NCI-H2107 treated with DMSO at 0.1 percent for 48 hours (cell line): Measurements from ENCODE around the gene PRKCB.

Source experiments
- DNase-seq: peaks from one replicate; lab custom pipeline; 2025; ENCODE audit not compliant: unreplicated experiment; lab: John Stamatoyannopoulos, UW

PRKCB gene

DNA sequence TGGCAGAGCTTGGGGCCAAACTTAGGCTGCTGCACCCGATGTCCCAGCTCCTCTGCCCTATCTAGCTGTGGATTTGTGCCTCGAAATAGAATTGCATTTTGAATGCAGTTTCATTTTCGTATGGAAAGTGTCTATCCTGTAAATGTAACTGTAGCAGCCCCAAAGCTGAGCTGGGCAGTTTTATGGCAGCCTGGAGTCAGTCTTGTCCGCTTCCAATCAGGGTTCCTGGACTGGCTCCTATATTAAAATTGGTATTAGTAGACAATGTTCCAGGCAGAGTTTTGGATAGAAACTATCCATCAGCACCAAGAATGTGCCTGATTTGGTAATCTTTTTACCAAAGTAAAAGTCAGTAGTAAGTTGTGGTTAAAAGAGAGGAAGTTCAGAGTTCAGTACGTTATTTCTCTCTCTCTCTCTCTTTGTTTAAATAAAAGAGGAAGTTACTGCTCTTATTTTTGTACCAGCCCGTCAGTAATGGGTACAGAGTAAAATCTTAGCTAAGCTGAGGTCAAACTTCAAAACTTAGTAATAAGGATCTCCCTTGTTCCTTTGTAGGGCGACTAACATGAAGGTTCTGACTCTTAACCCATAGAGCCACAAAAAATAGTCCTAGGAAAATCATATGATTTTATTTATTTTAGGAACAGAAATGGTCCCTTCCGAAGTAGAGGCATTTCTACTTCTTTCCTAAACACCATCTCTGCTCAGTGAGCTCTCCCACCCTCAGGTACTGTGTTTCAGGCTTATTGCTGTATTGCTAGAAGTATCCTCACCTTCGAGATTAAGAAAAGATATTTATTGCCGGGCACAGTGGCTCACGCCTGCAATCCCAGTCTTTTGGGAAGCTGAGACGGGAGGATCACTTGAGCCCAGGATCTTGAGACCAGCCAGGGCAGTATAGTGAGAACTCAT, 28.0 kb downstream of the PRKCB start:
- DNase-seq = no peak

DNA sequence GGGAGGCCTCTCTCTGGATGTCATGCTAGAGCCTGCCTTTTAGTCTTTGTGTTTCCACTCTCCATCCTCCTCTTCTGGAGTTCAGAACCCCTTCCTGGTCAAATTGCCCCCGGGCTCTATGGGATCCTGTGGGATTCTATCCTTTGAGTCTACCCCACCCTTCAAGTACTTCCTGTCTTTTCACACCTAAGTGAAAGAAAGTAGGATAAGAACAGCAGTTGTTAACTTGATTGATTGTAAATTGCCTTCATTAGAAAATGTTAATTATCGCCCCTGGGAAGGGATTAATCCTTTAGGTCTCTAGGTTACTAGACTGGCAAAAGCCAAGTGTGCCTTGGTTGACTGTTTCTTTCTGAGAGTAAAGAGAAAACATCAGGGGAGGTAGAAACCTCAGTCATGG, 30.1 kb downstream of the PRKCB start:
- no peak for DNase-seq

DNA sequence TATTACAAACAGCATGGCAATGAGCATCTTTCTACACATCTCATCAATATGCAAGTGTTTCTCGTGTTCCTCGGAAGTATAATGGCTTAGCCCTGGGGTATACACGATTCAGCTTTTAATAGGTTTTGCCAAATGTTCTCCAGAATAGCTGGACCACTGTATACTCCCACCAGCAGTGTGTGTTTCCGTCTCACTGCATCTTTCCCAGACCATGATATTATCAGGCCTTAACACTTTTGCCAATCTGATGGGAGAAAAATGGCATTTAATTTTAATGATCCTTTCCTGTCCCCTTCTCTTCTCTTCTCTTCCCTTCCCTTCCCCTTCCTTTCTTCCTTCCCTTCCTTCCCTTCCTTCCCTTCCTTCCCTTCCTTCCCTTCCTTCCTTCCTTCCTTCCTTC, 30.8 kb downstream of the PRKCB start:
- no peak for DNase-seq

DNA sequence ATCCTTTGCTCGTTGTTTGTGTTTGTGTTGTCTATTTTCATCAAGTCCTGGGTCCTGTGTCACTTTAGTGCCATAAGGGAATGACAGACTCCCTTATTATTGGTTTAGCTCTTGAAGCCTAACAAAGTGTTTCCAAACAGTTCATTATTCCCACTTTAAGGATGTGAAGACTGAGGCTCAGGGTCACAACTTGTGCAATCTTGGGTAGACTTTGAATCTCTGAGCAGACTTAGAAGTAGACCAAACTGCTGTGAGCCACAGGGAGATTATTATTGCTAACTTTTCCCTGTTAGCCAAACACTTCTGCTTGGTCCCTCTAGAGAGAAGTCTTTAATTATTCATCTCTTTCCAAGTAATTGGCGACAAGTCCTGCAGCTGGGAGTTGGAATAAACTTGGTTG, 31.8 kb downstream of the PRKCB start:
- DNase-seq = no peak

DNA sequence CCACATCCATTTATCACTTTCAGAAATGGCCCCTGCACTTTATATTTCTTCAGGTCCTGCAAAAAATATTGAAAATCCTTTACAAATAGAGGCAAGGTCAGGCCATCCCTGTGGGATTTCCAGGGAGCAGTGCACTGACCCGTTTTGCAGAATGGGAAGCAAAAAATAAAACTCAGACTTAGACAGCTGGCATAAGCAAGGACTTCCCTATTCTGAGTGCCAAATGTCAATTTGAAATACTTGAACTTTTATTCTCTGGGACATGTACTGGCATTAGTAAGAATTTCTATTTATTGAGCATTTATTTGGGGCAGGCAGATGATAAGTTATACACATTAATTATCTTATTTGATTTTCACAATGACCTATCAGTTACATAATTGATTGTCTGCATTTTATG, 32.4 kb downstream of the PRKCB start:
- DNase-seq = no peak

DNA sequence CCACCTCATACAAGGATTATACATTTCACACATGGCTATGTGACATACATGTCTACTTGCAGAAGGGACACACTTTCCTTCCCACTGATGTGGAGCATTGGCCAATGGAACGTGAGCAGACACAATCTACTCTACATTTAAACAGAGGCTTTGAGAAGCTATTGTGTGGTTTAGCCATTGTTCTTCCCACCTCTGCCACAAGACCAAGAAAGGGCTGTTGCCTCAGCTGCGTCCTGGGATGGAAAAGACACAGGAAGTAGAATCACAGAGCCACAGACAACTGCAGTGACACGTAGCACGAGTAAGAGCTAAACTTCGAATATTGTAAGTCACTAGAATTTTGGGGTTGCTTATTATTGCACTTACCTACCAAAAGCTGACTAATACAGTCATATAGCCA, 33.3 kb downstream of the PRKCB start:
- DNase-seq = no peak

DNA sequence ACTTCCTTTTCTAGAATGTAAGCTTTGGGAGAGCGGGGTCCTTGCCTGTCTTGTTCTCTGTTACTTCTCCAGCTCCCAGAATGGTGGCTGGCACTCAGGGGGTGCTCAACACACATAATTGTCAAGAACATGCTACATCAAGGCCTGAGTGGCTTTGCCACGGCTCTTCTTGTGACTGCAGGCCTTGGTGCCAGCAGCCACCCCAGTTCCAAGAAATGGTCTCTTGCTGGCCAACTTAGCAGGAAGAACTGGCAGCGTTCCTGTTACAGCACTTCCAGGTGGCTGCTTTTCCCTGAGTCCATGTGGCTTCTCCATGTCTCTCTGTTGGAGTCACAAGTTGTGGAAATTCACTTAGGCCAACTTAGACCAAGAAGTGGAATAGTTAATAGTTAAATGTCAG, 36.1 kb downstream of the PRKCB start:
- no peak for DNase-seq

DNA sequence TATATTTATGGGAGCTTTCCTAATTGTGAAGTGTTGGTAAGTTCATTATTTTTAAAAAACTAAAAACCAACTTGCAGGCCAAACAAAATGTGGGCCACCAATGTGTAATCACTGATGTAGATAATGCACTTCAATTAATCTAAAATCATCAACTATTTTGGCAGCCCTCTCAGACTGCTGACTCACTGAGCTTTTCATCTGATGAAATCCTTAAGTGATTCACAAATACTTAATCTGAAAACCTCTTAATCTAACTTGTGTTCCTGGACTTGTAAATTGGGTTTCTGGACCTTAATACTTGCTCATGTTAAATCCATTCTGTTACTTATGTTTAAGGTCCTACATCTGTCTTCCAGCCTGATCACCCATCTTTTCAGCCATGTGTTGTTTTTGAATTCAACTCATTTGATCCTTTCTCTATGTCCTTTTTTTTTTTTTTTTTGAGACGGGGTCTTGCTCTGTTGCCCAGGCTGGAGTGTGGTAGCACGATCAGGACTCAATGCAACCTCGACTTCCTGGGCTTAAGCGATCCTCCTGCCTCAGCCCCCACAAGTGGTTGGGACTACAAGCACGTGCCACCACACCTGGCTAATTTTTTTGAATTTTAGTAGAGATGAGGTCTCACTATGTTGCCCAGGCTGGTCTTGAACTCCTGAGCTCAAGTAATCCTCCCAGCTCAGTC, 39.0 kb downstream of the PRKCB start:
- DNase-seq = no peak

DNA sequence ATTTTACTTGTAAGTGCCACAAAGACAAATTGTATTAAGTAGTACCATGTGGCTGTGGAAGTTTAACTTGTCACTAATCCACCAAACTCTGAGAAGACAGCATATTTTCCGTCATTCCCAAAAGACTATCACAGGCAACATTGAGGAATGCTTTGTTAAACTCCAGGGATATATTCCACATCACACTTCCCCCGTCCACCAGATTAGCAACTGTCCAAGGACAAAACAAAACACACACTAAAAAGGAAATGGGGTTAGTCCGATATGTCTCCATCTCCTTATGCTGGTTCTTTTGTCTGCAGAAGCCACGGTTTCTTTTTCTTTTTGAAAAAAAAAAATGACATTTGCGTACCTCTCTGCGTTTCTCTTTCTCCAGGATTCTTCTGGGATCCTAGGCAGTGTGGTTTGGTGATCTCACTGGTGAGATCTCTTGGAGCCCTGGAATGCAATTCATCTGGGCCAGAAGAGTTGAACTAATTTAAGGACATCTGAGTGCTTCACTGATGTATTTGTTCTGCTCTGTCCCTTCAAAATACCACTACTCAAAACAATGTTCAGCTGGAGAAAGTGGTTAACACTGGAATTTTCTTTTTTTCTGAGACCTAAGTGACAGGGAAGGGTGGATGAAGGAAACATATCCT, 40.6 kb downstream of the PRKCB start:
- no peak for DNase-seq

DNA sequence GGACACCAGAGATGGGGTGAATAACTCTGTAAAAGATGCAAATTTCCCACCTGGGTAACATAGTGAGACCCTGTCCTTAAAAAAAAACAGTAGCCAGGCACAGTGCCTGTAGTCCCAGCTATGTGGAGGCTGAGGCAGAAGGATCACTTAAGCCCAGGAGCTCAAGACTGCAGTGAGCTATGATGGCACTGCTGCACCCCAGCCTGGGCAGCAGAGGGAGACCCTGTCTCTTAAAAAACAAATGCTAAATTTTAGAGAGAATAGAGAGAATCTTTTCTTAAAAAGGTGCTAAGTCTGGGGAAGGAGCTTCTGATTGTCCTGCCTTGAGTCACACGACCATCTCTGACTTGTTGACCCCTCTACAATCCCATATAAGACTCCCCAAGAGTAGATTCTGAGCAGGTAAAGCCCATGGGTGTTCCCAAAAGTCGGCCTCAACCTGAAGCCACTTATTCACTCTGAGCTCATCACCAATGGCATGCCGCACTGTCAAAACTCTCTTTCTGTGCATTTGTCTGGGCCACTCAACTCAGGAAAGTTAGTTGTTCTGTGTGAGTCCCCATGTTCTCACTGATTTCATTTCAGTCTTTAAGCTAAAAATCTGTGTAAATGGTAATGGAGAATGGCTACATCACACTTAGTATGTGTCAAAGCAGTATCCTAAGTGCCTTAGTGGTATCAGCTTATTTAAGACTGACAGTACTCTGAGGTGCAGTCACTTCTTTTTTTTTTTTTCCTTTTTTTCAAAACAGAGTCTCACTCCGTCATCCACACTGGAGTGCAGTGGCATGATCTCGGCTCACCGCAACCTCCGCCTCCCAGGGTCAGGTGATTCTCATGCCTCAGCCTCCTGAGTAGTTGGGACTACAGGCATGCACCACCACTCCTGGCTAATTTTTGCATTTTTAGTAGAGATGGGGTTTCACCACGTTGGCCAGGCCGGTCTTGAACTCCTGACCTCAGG, 41.6 kb downstream of the PRKCB start:
- DNase-seq = no peak

DNA sequence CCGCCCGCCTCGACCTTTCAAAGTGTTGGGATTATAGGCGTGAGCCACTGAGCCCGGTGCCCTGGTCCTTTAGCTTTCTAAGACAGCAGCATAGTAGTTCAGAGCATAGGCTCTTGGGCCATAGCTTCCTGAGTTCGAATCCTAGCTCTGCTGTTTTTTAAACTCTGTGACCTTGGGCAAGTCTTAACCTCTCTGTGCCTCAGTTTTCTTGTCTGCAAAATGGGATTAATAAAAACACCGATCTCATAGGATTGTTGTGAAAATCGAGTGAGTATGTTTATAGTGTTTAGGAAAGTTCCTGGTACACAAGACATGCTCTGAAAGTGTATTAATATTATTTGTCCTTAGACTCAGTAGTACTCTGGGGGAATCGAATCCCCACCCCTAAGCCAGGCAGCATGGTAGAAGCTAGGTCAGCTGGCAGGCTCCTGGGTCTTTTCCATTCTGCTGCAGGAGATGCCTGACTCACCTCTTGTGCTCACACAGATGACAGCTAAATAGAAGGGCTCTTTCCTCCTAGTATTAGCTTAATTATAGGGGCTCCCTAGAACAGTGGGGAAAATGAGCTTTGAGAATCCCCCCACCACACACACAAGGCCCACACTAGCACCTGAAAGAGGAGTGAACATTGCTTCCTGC, 44.1 kb downstream of the PRKCB start:
- DNase-seq = no peak

DNA sequence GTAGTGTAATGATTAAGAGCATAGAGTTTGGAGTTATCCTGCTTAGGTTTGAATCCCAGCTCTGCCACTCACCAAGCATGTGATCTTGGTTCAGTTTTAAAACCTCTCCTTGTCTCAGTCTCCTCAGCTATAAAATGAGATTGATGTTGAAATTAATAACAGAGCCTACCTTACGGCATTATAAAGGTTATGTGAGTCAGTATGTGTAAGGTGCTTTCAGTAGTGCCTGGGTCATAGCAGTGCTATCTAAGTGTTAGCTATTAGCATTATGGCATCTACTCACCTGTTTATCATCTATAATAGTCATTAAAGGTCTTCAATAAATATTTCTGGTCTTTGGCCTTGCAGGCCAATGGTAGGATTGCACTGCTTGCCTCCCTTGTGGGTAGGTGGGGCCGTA, 53.4 kb downstream of the PRKCB start:
- no peak for DNase-seq

DNA sequence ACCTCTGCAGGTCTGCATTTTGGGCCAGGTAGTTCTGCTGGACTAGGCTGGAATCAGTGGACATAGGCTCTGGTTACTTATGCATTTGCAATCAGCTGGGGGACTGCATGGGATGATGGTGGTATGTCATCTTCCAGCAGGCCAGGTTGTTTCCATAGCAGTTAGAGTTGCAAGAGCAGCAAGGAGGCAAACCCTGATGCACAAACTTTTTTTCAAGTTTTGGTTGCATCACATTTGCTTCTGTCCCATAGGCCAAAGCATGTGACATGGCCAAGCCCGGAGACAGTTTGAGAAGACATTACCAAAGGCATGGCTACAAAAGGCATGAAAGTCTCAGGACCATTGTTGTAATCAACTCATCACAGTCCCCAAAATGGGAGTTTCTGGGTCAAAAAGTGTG, 58.2 kb downstream of the PRKCB start:
- no peak for DNase-seq

DNA sequence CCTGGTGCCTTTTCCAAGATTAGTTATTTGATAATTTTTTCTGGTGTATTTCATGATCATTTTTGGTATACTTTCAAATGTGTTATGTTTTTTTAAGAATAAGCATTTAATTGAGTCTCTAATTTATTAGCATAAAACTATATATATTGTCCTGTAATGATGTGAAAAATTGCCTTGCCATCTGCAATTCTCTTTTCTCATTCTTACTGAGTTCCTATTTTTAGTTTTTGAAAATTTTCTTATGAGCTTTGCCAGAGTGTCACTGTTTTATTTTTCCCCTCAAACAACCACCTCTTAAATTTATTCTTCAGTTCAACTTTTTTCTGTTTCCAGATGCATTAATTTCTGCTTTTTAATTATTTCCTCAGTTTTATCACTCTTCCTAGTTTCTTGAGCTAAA, 59.3 kb downstream of the PRKCB start:
- DNase-seq = no peak

DNA sequence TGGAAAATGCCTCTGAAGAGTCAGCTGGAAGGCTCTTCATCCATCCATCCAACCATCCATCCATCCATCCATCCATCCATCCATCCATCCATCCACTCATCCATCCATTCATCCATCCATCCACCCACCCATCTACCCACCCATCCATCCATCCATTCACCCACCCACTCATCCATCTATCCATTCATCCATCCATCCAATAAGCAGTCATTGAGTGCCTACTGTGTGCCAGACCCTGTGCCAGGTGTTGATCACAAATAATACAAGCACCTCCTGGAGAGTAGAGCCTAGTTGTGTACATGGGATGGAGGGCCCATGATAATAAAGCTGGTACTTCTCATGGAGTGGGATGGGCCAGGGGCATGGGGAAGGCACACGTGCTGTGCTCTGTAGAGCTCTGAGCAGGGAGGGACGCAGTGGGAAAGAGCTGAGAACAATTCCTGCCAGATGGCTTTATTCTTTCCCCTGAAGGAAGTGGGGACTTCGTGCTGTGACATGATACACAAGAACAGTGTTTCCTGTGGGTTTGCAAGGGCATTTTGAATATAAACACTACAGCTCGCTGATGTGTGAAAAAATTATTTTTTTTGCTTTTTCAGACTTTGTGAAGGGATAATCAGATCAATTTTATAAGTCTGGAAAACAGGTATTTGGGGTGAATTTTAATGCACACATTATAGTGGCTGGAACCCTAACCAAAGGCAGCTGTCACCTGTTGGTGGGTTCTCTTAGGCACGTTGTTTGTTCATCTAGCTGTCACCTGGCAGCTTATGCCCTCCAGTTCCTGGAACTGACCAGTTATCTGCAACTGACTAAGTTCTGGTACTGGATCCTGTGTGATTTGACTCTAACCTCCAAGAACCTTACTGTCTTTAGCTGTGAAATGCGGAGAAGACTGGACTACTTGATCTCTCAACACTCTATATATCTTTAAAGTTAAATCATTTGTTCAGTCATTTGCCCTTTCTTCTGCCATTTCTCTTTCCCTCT, 61.3 kb downstream of the PRKCB start:
- DNase-seq = no peak

DNA sequence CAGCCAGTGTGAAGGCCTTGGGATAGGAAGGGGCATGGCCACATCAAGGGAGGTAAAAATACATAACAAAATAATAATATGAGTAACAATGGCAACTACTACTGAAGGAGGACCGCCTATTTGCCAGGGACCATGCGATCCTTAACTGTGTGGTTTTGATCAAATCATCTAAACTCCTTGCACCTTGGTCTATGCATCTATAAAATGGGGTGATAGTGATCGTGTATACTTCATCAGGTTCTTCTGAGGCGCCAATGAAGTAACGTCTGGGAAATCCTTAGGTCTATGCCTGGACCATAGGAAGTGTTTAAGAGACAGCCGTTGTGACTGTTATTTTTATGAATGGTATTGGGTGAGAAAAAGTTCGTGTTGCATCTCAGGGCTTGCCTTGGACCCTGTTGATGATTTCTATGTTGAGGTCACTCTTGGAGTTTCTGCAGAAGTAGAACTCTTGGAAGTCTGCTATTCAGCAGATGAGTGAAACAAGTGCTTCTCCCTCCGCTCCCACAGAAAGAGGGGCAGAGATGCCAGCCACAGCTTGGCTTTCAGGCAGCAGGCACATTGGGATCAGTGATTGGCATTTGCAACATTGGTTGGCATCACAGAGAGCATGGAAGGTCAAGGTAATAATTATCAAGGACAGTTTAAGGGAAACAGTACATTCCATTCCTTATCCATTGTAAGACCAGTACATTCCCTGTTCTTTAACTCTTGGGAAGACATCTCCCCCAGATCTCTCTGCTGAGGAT, 63.1 kb downstream of the PRKCB start:
- no peak for DNase-seq

DNA sequence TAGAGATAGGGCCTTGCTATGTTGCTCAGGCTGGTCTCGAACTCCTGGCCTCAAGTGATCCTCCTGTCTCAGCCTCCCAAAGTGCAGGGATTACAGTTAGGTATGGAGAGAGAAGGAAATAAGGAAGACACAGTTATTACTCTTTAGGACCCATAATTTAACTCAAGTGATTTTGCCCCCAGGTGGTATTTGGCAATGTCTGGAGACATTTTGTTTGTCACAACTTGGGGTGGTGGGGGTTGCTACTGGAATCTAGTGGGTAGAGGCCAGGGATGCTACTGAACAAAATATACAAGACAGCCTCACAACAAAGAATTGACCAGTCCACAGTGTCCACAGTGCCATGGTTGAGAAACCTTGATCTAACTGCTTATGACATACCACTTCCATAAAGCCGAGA, 64.1 kb downstream of the PRKCB start:
- DNase-seq = no peak

DNA sequence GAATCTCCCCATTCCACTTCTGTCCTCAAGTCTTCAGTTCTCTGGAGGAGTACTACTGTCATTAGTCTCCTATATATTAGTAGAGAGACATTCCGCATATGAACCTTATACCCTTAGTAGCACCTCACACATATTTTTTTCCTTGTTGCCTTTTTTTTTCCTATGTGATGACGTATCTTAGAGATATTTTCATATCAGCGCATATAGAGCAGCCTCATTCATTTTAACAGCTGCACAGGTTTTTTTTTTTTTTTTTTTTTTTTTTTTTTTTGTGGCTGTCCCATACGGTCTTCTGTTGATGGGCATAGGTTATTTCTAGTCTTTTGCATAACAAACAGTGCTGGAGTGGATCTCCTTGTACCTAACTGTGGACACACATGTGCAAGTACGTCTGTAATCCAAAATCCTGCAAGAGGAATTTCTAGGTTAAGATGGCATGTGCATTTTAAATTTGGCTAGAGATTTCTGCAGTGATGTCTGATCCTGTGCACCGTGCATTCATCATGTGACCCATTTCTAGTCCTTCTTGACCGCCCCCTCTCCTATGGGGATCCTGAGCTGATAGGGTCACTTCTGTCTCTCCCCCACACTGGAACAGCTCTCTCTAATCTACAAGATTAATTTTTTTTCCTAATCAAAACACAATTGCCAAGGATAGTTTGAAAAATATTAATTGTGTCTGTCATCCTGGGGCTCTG, 64.8 kb downstream of the PRKCB start:
- no peak for DNase-seq
